ENCODE measurements around the gene ATP8A1. TPM values are rescaled to one million over a fixed set of nuclear protein-coding genes. Genes with fewer than 3 reads are reported as not detected.

Gene ATP8A1
- total RNA-seq, 2 experiments from 2014 or later: 80.0 to 141 TPM

DNA sequence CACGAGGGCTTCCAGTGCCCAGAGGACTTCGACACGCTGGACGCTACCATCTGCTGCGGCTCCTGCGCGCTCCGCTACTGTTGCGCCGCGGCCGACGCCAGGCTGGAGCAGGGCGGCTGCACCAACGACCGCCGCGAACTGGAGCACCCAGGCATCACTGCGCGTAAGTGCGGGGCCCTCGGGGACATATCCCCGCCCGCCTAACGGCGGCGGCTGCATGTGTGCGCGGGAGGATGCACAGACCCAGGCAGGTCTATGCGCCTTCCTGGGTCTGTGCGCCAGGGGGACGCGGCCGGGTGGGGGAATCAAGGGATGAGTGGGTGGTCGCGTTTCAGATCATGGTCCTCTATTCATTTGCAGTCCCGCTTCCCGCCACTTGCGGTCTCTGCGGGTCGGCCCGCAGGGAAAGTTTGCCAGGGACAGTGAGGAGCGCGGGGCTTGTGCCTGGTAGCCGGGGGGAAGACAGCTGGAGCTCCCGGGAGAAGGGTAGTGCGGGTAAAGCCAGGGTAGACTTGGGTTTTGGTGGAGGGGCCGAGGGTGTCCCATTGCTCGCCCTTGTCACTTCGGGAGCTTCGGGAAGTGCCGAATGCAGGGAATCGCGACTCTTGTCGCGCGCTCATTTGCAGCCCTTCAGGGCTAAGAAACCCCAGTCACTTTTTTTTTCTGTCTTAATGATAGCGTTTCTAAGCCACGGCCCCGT is 258.6 kb downstream of the ATP8A1 start:
- POLR2A ChIA-PET: no interaction called here
- Histone ChIP-seq H4K20me1 (ENCODE audit: insufficient read depth, low read length) (no peaks in the 10 kb centered on the region), H3K4me3 (ENCODE audit: low read depth, low read length, poor library complexity, severe bottlenecking) (peak overlapping the region; percentile 54), H3K79me2 (ENCODE audit: insufficient read depth, low read depth, low read length) (no peaks in the 10 kb centered on the region), H3K36me3 (ENCODE audit: insufficient read depth, low read length) (no peaks in the 10 kb centered on the region), H3K4me2 (ENCODE audit: low read length) (peak overlapping the region; percentile 53), H3K9me2 (ENCODE audit: insufficient read depth, low read length) (no peaks in the 10 kb centered on the region), H2AFZ (ENCODE audit: low read length) (no peak overlapping the region), H3K4me1 (ENCODE audit: insufficient read depth, low read length, poor library complexity, severe bottlenecking) (no peaks in the 10 kb centered on the region), H3K9me3 (ENCODE audit: low read length) (no peaks in the 10 kb centered on the region), H3K27ac (ENCODE audit: low read depth, low read length, poor library complexity, severe bottlenecking) (no peak overlapping the region)
- intact Hi-C loops (cut with micrococcal nuclease; ENCODE audit: unreplicated experiment): loop anchor here (5.0 kb wide), 1 partner anchor 116 kb away; no protein-coding TSS in a partner anchor
- DNase-seq (ENCODE audit: low spot score): peak; percentile 17
- TF ChIP-seq, protein P1, sequence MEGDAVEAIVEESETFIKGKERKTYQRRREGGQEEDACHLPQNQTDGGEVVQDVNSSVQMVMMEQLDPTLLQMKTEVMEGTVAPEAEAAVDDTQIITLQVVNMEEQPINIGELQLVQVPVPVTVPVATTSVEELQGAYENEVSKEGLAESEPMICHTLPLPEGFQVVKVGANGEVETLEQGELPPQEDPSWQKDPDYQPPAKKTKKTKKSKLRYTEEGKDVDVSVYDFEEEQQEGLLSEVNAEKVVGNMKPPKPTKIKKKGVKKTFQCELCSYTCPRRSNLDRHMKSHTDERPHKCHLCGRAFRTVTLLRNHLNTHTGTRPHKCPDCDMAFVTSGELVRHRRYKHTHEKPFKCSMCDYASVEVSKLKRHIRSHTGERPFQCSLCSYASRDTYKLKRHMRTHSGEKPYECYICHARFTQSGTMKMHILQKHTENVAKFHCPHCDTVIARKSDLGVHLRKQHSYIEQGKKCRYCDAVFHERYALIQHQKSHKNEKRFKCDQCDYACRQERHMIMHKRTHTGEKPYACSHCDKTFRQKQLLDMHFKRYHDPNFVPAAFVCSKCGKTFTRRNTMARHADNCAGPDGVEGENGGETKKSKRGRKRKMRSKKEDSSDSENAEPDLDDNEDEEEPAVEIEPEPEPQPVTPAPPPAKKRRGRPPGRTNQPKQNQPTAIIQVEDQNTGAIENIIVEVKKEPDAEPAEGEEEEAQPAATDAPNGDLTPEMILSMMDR (conservative IDR thresholded peaks at IDR 0.05; ENCODE audit: low read length): no peak
- no peak for TF ChIP-seq EZH2phosphoT487 (IDR thresholded peaks at IDR 0.05; ENCODE audit: borderline replicate concordance, low read depth, low read length)
- no TSS peak for BruUV-seq (replicated peaks)
- CTCF ChIA-PET (ENCODE audit: unreplicated experiment): no interaction called here

DNA sequence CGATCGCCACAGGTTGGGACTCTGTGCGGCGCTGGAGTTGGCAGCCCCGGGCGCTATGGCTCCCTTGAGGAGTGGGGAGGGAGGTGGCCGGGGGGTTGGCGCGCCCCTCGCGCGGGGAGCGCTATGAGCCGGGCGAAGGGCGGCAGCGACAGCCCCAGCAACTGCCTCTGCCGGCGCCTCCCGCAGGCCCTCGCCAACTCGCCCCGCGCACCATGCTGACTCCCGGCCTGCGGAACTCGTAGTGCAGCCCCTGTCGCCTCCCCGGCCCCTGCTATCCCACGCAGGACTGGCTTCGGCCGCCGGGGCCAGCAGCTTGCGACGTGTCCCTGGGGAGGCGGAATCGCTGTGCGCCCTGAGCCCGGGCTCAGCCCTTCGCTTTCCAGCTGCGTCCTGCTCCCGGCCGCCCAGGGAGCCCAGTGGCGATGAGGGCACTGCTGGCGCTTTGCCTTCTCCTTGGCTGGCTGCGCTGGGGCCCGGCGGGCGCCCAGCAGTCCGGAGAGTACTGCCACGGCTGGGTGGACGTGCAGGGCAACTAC is 259.2 kb downstream of the ATP8A1 start:
- H3K9me2 ChIP-seq (ENCODE audit: insufficient read depth, low read length): no peaks in the 10 kb centered on the region
- H3K79me2 ChIP-seq (ENCODE audit: insufficient read depth, low read depth, low read length): no peaks in the 10 kb centered on the region
- H2AFZ ChIP-seq (ENCODE audit: low read length): no peak overlapping the region
- CTCF ChIA-PET (ENCODE audit: unreplicated experiment): no interaction called here
- DNase-seq (ENCODE audit: low spot score): no peak
- no peaks in the 10 kb centered on the region for H3K4me1 ChIP-seq (ENCODE audit: insufficient read depth, low read length, poor library complexity, severe bottlenecking)
- no peaks in the 10 kb centered on the region for H4K20me1 ChIP-seq (ENCODE audit: insufficient read depth, low read length)
- no peaks in the 10 kb centered on the region for H3K36me3 ChIP-seq (ENCODE audit: insufficient read depth, low read length)
- BruUV-seq (replicated peaks): no TSS peak
- no peak overlapping the region for H3K27ac ChIP-seq (ENCODE audit: low read depth, low read length, poor library complexity, severe bottlenecking)
- peak overlapping the region; percentile 53 for H3K4me2 ChIP-seq (ENCODE audit: low read length)
- H3K9me3 ChIP-seq (ENCODE audit: low read length): no peaks in the 10 kb centered on the region
- no peak; the same call in 1 of the 2 replicates for TF ChIP-seq EZH2phosphoT487 (IDR thresholded peaks at IDR 0.05; ENCODE audit: borderline replicate concordance, low read depth, low read length)
- TF ChIP-seq, protein P1 (conservative IDR thresholded peaks at IDR 0.05; ENCODE audit: low read length): no peak
- intact Hi-C loops (cut with micrococcal nuclease; ENCODE audit: unreplicated experiment): loop anchor here (5.0 kb wide), 1 partner anchor 115 kb away; no protein-coding TSS in a partner anchor
- H3K4me3 ChIP-seq (ENCODE audit: low read depth, low read length, poor library complexity, severe bottlenecking): peak overlapping the region; percentile 54
- POLR2A ChIA-PET: no interaction called here
